Common myeloid progenitor, CD34-positive (primary cell): Measurements from ENCODE around the gene HYPK.
"Not testable (repeated sequence)": the region's sequence is repeated elsewhere in the genome, so short reads cannot be mapped to it uniquely, and the experiment has no call there.

ENCODE experiments used
- CTCF ChIA-PET: fragments of 350-600 bp; sonication (Branson Sonifier 250); formaldehyde crosslinking; loops from one replicate; lab custom pipeline; 2021; ENCODE audit warnings: antibody characterized with exemption; lab: Charles Lee
- POLR2A ChIA-PET: fragments of 350-600 bp; sonication (Branson Sonifier 250); formaldehyde crosslinking; loops from one replicate; lab custom pipeline; 2021; ENCODE audit warnings: antibody characterized with exemption; lab: Charles Lee
- DNase-seq, 3 donors: peaks; one replicate each; pipeline versions ENCODE4 v3.0.0 to v3.0.0-alpha.2; 2013
- H3K27ac ChIP-seq, 2 experiments: 1 replicate in 1 of 2; 2 replicates in 1 of 2; pipeline ENCODE4 v1.7.0; 2013; ENCODE audit warnings: inconsistent platforms in 2 of 2, low read length in 2 of 2, mild to moderate bottlenecking in 2 of 2, low read depth in 1 of 2, moderate library complexity in 1 of 2; ENCODE audit not compliant: severe bottlenecking in 2 of 2, insufficient read depth in 1 of 2, poor library complexity in 1 of 2
- H3K27me3 ChIP-seq, 5 experiments: replicated peaks in 2 of 5; 1 replicate in 3 of 5; 2 replicates in 2 of 5; pipeline versions ENCODE4 v1.6.1 to v1.7.0; 2013; ENCODE audit warnings: low read length in 4 of 5, mild to moderate bottlenecking in 2 of 5, moderate library complexity in 2 of 5, inconsistent platforms in 1 of 5; ENCODE audit not compliant: insufficient read depth in 5 of 5, control insufficient read depth in 4 of 5
- H3K36me3 ChIP-seq, 4 experiments: 1 replicate in 2 of 4; 2 replicates in 2 of 4; pipeline versions ENCODE4 v1.6.1 to v1.7.0; 2013; ENCODE audit warnings: low read length in 3 of 4, control low read depth in 1 of 4, mild to moderate bottlenecking in 1 of 4; ENCODE audit not compliant: control insufficient read depth in 4 of 4, insufficient read depth in 4 of 4
- H3K4me1 ChIP-seq, 4 experiments: 1 replicate in 3 of 4; 2 replicates in 1 of 4; pipeline versions ENCODE4 v1.6.1 to v1.7.1; 2013; ENCODE audit warnings: low read length in 3 of 4, mild to moderate bottlenecking in 3 of 4, control low read depth in 1 of 4, inconsistent platforms in 1 of 4, moderate library complexity in 1 of 4; ENCODE audit not compliant: control insufficient read depth in 4 of 4, insufficient read depth in 4 of 4; ENCODE audit errors: control extremely low read depth in 1 of 4
- H3K4me3 ChIP-seq, 7 experiments: 1 replicate in 4 of 7; 2 replicates in 3 of 7; pipeline versions ENCODE4 v1.5.1 to v1.7.0; 2013; ENCODE audit warnings: mild to moderate bottlenecking in 7 of 7, low read length in 6 of 7, moderate library complexity in 6 of 7, inconsistent platforms in 2 of 7, low read depth in 2 of 7, control low read depth in 1 of 7; ENCODE audit not compliant: insufficient read depth in 4 of 7, control insufficient read depth in 1 of 7; ENCODE audit errors: extremely low read depth in 1 of 7
- H3K9me3 ChIP-seq, 5 experiments: 1 replicate in 4 of 5; 2 replicates in 1 of 5; pipeline versions ENCODE4 v1.6.1 to v1.7.1; 2013; ENCODE audit warnings: low read length in 4 of 5, mild to moderate bottlenecking in 2 of 5, inconsistent platforms in 1 of 5, low read depth in 1 of 5, moderate library complexity in 1 of 5; ENCODE audit not compliant: control insufficient read depth in 4 of 5, insufficient read depth in 2 of 5; ENCODE audit errors: control extremely low read depth in 1 of 5
- WGBS: methylation state at CpG from one replicate; pipeline ENCODE4 v1.1.5; 2013; ENCODE audit not compliant: insufficient coverage; 5-methylcytosine and 5-hydroxymethylcytosine counted together

HYPK gene

GRCh38 chr15:43795197-43795596 is 5.2 kb upstream of the HYPK start:
- CTCF ChIA-PET, result interaction anchor here (1.3 to 1.7 kb wide), 3 partner anchors 9 to 18 kb away, joined by 5 to 6 read pairs (median 6); partner anchors contain the start of gene ELL3
- Histone ChIP-seq H3K36me3 (peaks cover 17 to 64% (median 54%) of the 10 kb centered on the region in 4 experiments), H3K9me3 (no peaks in the 10 kb centered on the region), H3K27ac (no peak overlapping the region), H3K4me1 (peaks cover 3 to 30% (median 19%) of the 10 kb centered on the region in 4 experiments), H3K27me3 (no peaks in the 10 kb centered on the region), H3K4me3 (no peak overlapping the region)
- 100% methylated on average over 1 of the region's 2 CpGs for WGBS
- DNase-seq, result no peak
- POLR2A ChIA-PET, result interaction anchor here (1.3 kb wide), 1 partner anchor 29 kb away, joined by 3 read pairs; the partner anchor contains the start of gene MFAP1

DNA sequence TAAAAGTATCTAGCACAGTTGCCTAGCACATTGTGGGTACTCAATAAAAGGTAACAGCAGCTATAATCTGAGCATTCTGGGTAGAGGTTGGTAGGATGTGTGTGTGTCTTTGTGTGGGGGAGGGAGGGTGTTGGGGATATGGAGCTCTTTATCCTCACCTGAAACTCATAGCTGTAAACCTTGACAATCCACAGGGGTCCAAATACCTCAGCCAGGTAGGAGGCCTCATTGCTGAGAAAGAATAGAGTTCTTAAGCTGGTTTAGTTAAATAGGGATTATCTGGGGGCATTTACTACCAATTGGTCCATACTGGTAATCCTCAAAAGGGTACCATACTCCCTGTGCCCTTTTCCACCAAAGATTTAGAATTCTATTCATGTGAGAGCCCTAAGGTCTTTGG is 4.4 kb upstream of the HYPK start:
- CTCF ChIA-PET, result interaction anchor here (0.7 to 1.7 kb wide), 4 partner anchors 9 to 29 kb away, joined by 3 to 6 read pairs (median 5); partner anchors contain the start of genes ELL3 and MFAP1
- Histone ChIP-seq H3K27me3 (no peaks in the 10 kb centered on the region), H3K4me3 (no peak overlapping the region), H3K36me3 (peaks cover 17 to 64% (median 54%) of the 10 kb centered on the region in 4 experiments), H3K4me1 (peaks cover 5 to 34% (median 21%) of the 10 kb centered on the region in 4 experiments), H3K9me3 (no peaks in the 10 kb centered on the region), H3K27ac (peak overlapping the region in 1 of 2 experiments; percentile 9)
- POLR2A ChIA-PET, result interaction anchor here (1.3 kb wide), 1 partner anchor 28 kb away, joined by 3 read pairs; the partner anchor contains the start of gene MFAP1
- no peak for DNase-seq

GRCh38 chr15:43796566-43796965 is 3.8 kb upstream of the HYPK start:
- H3K27me3 ChIP-seq, result no peaks in the 10 kb centered on the region
- no peak overlapping the region for H3K4me3 ChIP-seq
- ChIA-PET CTCF (interaction anchor here (0.7 to 1.6 kb wide), 4 partner anchors 12 to 28 kb away, joined by 3 to 6 read pairs (median 4); partner anchors contain the start of genes ELL3 and MFAP1), POLR2A (no interaction called here)
- peaks cover 17 to 67% (median 54%) of the 10 kb centered on the region in 4 experiments for H3K36me3 ChIP-seq
- peak overlapping the region in 1 of 2 experiments; percentile 9 for H3K27ac ChIP-seq
- 100% methylated on average over 2 of the region's 3 CpGs for WGBS
- DNase-seq, result no peak
- H3K9me3 ChIP-seq, result no peaks in the 10 kb centered on the region
- peaks cover 11 to 37% (median 25%) of the 10 kb centered on the region in 4 experiments for H3K4me1 ChIP-seq

GRCh38 chr15:43799209-43799944 is 1.0 kb upstream of the HYPK start:
- DNase-seq, result peak in 1 of 3 donors; percentile 47
- peaks cover 8 to 19% (median 14%) of the 10 kb centered on the region in 4 experiments for H3K4me1 ChIP-seq
- H3K36me3 ChIP-seq, result peaks cover 19 to 68% (median 52%) of the 10 kb centered on the region in 4 experiments
- POLR2A ChIA-PET, result no interaction called here
- WGBS, result 99% methylated on average over 13 of the region's 16 CpGs
- CTCF ChIA-PET, result interaction anchor here (1.6 kb wide), 1 partner anchor 22 kb away, joined by 6 read pairs; the partner anchor contains the start of gene ELL3
- no peaks in the 10 kb centered on the region for H3K9me3 ChIP-seq
- H3K27ac ChIP-seq, result peak overlapping the region in 1 of 2 experiments; percentile 89
- no peak overlapping the region for H3K4me3 ChIP-seq
- no peaks in the 10 kb centered on the region for H3K27me3 ChIP-seq

GRCh38 chr15:43799945-43800285 is 484 bp upstream of the HYPK start, which contains the start of gene SERINC4:
Gene SERINC4, minus strand, starts transcription at chr15:43800220. Its CDS starts 234 bp downstream, at chr15:43799986.
- 97% methylated on average over 8 of the region's 8 CpGs for WGBS
- Histone ChIP-seq H3K9me3 (no peaks in the 10 kb centered on the region), H3K36me3 (peaks cover 20 to 68% (median 51%) of the 10 kb centered on the region in 4 experiments), H3K4me1 (peaks cover 8 to 17% (median 14%) of the 10 kb centered on the region in 4 experiments), H3K4me3 (peak within 1 kb of the TSS; percentile 80 to 100 (median 98)), H3K27me3 (no peaks in the 10 kb centered on the region), H3K27ac (peak within 1 kb of the TSS; percentile 74 to 89)
- POLR2A ChIA-PET, result interaction anchor here (0.5 to 1.0 kb wide), 3 partner anchors 10 to 393 kb away, joined by 4 to 6 read pairs (median 6); partner anchors contain the start of gene MFAP1
- DNase-seq, result no peak
- CTCF ChIA-PET, result interaction anchor here (1.6 kb wide), 1 partner anchor 23 kb away, joined by 6 read pairs; the partner anchor contains the start of gene ELL3

- CTCF ChIA-PET, result interaction anchor here (0.7 to 1.9 kb wide), 2 partner anchors 10 to 14 kb away, joined by 3 to 4 read pairs; partner anchors contain the start of gene SERF2
- H3K4me3 ChIP-seq, POLR2A ChIA-PET, H3K9me3 ChIP-seq, H3K27me3 ChIP-seq, DNase-seq, H3K27ac ChIP-seq: not testable (repeated sequence)
- peaks cover 8 to 15% (median 14%) of the 10 kb centered on the region in 4 experiments for H3K4me1 ChIP-seq
- 100% methylated on average over 3 of the region's 7 CpGs for WGBS
- H3K36me3 ChIP-seq, result peaks cover 14 to 65% (median 44%) of the 10 kb centered on the region in 4 experiments
These were observed 2.3 kb downstream of the HYPK start for GRCh38 chr15:43802676-43803075.
